Esophagus mucosa (tissue), 1 donor: Measurements from ENCODE around the gene ZNF793. TPM values are rescaled to one million over a fixed set of nuclear protein-coding genes. Genes with fewer than 3 reads are reported as not detected.

Experiments used
- ATAC-seq: fragments of 200-7000 bp; cut with Tn5 transposase; one replicate; pipeline ENCODE4 v1.9.1; 2020
- total RNA-seq: library from RNA; stranded (reverse); gene quantifications from one replicate; pipeline ENCODE4 v1.2.4, GENCODE V29; 2023
- donor health status: DM: yes; HTN: yes; CAD: no.

The ZNF793 gene
- total RNA-seq, 1 donor from 2014 or later, result 4.4 TPM

DNA sequence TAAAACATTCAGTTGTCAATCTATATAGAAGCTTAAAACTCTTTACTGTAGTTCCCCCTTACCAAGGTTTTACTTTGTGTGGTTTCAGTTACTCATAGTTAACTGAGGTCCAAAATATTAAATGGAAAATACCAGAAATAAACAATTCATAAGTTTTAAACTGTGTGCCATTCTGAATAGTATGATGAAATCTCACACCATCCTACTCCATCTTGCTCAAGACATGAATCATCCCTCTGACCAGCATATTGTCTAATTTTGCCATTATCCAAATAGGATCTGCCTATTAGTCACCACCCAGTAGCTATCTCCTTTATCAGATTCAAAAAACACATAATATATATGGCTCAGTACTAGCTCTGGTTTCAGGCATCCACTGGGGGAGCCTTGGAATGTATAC lies 65.5 kb downstream of the ZNF793 start:
- ATAC-seq, result no peak

DNA sequence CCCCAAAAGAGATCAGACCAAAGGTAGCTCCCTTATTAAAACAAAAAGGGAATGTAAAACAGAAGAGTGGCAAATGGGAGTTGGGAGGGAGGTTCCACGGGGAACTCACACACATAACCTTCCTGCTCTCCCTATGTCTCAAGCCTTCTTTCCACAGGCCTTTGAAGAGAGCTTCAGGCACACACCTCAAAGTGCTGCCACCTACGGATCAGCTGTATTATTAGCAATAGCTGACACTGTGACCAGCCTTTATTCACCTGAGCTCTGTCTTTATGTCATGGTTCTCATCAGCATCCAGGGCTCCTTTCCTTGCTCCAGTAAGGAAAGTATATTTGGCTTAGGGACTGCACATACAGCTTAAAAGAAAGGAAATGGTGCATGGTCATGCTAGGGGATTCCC lies 76.6 kb downstream of the ZNF793 start:
- no peak for ATAC-seq

Other genes starting within 250 kb of the ZNF793 start
- 1.4 TPM for gene ZNF527, start 135.8 kb upstream of the ZNF793 start, total RNA-seq
- gene ZNF569, start 39.5 kb upstream of the ZNF793 start, total RNA-seq, result 1.9 TPM
- 1.4 TPM for gene ZNF570, start 37.6 kb upstream of the ZNF793 start, total RNA-seq
- gene ZNF571, start 87.9 kb downstream of the ZNF793 start, total RNA-seq, result 2.2 TPM
- 0.68 TPM for gene ZNF540, start 87.9 kb downstream of the ZNF793 start, total RNA-seq
- 3.9 TPM for gene ZFP30, start 148.5 kb downstream of the ZNF793 start, total RNA-seq
- 3.7 TPM for gene ZNF607, start 212.8 kb downstream of the ZNF793 start, total RNA-seq